ENCODE measurements around the gene GRIP2. TPM values are rescaled to one million over a fixed set of nuclear protein-coding genes. Genes with fewer than 3 reads are reported as not detected.

The GRIP2 gene
- total RNA-seq, 1 donor from 2014 or later = not detected

DNA sequence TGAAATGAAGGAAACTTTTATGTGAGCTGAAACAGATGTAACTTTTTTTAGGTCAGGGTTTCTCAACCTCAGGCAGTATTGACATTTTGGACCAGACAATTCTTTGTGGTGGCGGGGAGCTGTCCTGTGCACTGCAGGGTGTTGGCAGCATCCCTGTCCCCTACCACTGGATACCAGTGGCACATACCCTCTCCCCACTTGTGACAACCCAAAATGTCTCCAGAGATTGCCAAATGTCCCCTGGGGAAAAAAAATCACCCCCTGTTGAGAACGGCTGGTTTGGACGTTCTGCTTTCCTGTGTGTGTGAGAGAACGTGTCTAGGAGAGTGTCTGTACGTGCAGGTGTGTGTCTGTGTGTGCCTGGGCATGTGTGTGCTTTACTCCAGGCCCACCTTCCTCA, 30.7 kb upstream of the GRIP2 start:
- Histone ChIP-seq H3K36me3 (ENCODE audit: control insufficient read depth, insufficient read depth, low read length) (no peaks in the 10 kb centered on the region), H3K27me3 (ENCODE audit: control insufficient read depth, insufficient read depth, low read length) (peaks cover 23% of the 10 kb centered on the region), H3K4me3 (ENCODE audit: low read depth, low read length) (no peak overlapping the region)
- TF ChIP-seq, protein P1, sequence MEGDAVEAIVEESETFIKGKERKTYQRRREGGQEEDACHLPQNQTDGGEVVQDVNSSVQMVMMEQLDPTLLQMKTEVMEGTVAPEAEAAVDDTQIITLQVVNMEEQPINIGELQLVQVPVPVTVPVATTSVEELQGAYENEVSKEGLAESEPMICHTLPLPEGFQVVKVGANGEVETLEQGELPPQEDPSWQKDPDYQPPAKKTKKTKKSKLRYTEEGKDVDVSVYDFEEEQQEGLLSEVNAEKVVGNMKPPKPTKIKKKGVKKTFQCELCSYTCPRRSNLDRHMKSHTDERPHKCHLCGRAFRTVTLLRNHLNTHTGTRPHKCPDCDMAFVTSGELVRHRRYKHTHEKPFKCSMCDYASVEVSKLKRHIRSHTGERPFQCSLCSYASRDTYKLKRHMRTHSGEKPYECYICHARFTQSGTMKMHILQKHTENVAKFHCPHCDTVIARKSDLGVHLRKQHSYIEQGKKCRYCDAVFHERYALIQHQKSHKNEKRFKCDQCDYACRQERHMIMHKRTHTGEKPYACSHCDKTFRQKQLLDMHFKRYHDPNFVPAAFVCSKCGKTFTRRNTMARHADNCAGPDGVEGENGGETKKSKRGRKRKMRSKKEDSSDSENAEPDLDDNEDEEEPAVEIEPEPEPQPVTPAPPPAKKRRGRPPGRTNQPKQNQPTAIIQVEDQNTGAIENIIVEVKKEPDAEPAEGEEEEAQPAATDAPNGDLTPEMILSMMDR (IDR thresholded peaks at IDR 0.05; ENCODE audit: insufficient read depth, low read length, poor library complexity, severe bottlenecking) = no peak
- DNase-seq (ENCODE audit: low read depth) = no peak

DNA sequence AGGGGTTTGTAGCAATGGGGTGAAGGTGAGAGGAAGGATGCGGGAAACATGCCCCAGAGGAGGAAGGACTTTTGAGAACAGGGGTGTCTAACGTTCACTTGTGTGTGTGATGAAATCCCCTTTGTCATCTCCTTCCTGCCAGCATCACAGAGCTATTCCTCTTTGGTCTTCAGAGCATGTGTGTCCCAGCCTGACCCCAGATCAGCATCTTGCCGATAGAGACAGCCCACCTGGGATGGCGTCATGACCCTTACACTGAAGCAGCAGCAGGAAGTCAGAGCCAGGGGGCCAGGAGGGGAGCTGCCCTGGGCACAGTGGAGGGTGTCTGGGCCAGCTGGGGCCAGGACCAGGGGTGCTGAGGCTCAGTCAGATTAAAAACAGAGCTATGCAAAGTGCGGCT, 29.9 kb upstream of the GRIP2 start:
- peaks cover 22% of the 10 kb centered on the region for H3K27me3 ChIP-seq (ENCODE audit: control insufficient read depth, insufficient read depth, low read length)
- no peak overlapping the region for H3K4me3 ChIP-seq (ENCODE audit: low read depth, low read length)
- no peak for DNase-seq (ENCODE audit: low read depth)
- TF ChIP-seq, protein P1 (IDR thresholded peaks at IDR 0.05; ENCODE audit: insufficient read depth, low read length, poor library complexity, severe bottlenecking) = no peak
- H3K36me3 ChIP-seq (ENCODE audit: control insufficient read depth, insufficient read depth, low read length) = no peaks in the 10 kb centered on the region

DNA sequence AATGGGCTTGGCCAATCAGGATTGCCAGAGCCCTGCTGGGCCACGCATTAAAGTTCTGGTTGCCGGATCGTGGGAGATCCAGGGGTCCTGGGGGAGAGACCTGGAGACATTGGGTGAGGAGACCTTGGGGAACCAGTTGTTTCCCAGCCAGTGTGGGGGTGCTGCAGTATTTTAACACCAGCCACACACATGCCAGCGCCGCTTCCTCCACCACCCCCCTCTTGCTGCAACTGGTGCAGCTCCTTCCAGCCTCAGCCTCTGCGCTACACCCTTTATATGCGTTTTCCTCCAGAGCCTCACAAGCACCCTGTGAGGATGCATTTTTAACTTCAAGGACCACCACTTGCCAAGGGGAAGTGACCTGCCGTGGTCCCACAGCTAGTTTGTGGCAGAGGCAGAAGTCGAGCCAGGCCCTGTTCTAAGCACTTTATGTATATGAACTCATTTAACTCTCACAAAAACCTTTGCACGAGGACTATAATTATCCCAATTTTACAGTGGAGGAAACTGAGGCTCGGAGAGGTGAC, 29.4 kb upstream of the GRIP2 start:
- H3K36me3 ChIP-seq (ENCODE audit: control insufficient read depth, insufficient read depth, low read length) = no peaks in the 10 kb centered on the region
- TF ChIP-seq, protein P1 (IDR thresholded peaks at IDR 0.05; ENCODE audit: insufficient read depth, low read length, poor library complexity, severe bottlenecking) = no peak
- no peak overlapping the region for H3K4me3 ChIP-seq (ENCODE audit: low read depth, low read length)
- peaks cover 22% of the 10 kb centered on the region for H3K27me3 ChIP-seq (ENCODE audit: control insufficient read depth, insufficient read depth, low read length)
- DNase-seq (ENCODE audit: low read depth) = no peak

DNA sequence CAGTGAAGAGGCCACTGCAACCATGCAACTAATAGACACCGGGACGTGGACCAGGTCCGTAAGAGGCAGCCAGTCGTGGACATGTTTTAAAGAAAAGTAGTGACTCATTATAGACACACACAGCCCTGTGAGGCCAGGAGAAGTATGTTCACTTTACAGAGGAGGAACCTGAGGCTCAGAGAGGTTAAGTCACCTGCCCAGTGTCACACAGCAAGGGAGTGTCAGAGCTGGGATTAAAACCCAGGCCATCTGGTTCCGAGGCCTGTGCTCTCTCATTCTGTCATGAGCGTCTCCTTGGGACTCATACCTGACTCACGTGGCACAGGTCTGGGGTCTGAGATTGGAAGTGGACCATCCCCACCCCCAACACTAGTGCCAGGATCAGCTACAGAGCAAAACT, 28.1 kb upstream of the GRIP2 start:
- TF ChIP-seq, protein P1 (IDR thresholded peaks at IDR 0.05; ENCODE audit: insufficient read depth, low read length, poor library complexity, severe bottlenecking) = no peak
- Histone ChIP-seq H3K4me3 (ENCODE audit: low read depth, low read length) (no peak overlapping the region), H3K36me3 (ENCODE audit: control insufficient read depth, insufficient read depth, low read length) (no peaks in the 10 kb centered on the region), H3K27me3 (ENCODE audit: control insufficient read depth, insufficient read depth, low read length) (peaks cover 29% of the 10 kb centered on the region)
- DNase-seq (ENCODE audit: low read depth) = no peak

DNA sequence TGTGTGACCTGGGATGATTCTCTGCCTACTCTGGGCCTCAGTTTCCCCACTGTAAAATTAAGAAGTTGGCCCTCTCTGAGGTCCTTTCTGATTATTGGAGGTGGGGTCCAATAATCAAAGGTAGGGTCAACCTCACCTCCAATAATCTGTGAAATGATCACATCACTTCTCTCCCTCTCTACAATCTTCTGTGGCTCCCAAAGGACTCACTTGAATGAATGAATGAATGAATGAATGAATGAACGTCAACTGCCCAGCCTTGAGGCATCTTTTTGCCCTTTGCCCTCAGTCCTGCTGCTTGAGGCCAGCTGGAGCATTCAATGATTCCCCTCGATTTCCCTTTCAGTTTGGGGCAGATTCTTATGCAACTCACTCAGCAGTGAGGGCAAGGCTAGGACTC, 26.7 kb upstream of the GRIP2 start:
- no peak overlapping the region for H3K4me3 ChIP-seq (ENCODE audit: low read depth, low read length)
- TF ChIP-seq, protein P1 (IDR thresholded peaks at IDR 0.05; ENCODE audit: insufficient read depth, low read length, poor library complexity, severe bottlenecking) = no peak
- no peaks in the 10 kb centered on the region for H3K36me3 ChIP-seq (ENCODE audit: control insufficient read depth, insufficient read depth, low read length)
- no peak for DNase-seq (ENCODE audit: low read depth)
- H3K27me3 ChIP-seq (ENCODE audit: control insufficient read depth, insufficient read depth, low read length) = peaks cover 31% of the 10 kb centered on the region

DNA sequence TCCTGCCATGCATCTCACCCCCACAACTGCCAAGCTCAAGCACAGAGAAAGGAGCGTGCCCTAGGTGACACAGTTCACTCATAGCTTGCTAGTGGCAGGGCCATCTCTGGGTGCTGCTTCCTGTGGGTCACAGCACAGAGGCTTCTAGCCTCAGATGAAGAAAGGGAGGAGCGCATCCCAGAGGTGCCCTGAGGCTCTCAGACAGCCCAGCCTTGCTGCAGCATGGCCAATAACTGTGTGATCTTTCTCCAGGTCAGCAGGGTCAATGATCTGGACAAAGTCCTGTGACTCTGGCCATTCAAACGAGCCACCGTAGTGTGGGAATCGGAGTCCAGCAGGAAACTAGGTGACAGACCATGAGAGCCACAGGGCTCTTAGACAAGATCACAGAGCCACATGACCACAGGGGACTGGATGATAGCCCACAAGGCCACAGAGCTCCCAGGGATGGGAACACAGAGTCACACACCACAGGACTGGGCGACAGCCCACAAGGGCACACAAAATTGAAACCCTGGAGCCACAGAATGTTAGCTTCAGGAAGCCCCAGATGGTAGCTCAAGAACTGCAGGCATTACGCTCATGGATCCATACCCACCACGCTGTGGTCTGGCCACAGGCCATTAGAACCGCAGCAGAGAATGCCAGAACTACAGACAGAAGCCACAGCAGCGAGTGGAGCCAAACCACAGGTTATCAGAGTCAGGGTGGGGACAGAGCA, 25.9 kb upstream of the GRIP2 start:
- Histone ChIP-seq H3K4me3 (ENCODE audit: low read depth, low read length) (no peak overlapping the region), H3K36me3 (ENCODE audit: control insufficient read depth, insufficient read depth, low read length) (no peaks in the 10 kb centered on the region), H3K27me3 (ENCODE audit: control insufficient read depth, insufficient read depth, low read length) (peaks cover 30% of the 10 kb centered on the region)
- TF ChIP-seq, protein P1 (IDR thresholded peaks at IDR 0.05; ENCODE audit: insufficient read depth, low read length, poor library complexity, severe bottlenecking) = no peak
- no peak for DNase-seq (ENCODE audit: low read depth)

Measured in kidney epithelial cell (primary cell).